Measurements from ENCODE around the gene HELZ.

HELZ gene

DNA sequence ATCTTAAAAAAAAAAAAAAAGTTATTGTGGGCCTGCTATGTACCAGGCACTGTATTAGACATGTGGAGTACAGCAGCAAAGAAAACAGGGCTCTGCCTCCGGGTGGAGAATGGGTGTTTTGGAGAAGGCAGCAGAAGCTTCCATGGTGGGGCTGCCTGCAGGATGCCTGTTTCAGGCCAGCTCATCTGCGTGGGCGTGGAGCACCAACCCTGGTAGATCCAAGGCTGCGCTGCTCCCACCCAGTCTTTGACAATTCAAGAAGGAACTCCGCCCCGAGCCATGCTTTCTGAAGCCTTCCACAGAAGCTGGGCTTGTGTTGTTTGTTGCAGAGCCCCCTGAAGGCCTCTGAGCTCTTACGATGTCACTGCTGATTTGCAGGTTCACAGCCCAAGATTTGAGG lies 223.8 kb downstream of the HELZ start:
- DNase-seq = no peak

Measured in islet precursor cell (in vitro differentiated cells).